CD4-positive, alpha-beta T cell (primary cell): ENCODE measurements around the gene SFMBT1. TPM values are rescaled to one million over a fixed set of nuclear protein-coding genes. Genes with fewer than 3 reads are reported as not detected.
"Not testable (repeated sequence)": the region's sequence is repeated elsewhere in the genome, so short reads cannot be mapped to it uniquely, and the experiment has no call there.

Experiments
- ATAC-seq: fragments of 200-7000 bp; cut with Tn5 transposase; one replicate; pipeline ENCODE4 v1.10.0; 2022; ENCODE audit warnings: mild to moderate bottlenecking; ENCODE audit not compliant: poor library complexity
- CTCF ChIA-PET: fragments of 350-600 bp; sonication (Branson Sonifier 250); formaldehyde crosslinking; loops from one replicate; lab custom pipeline; 2021; ENCODE audit warnings: antibody characterized with exemption, inconsistent platforms; lab: Charles Lee
- POLR2A ChIA-PET: fragments of 350-600 bp; sonication (Branson Sonifier 250); formaldehyde crosslinking; loops from one replicate; lab custom pipeline; 2021; ENCODE audit warnings: antibody characterized with exemption, inconsistent platforms; lab: Charles Lee
- DNase-seq, 14 experiments: peaks; one replicate each; pipeline ENCODE4 v3.0.0-alpha.2; 2013 to 2020; ENCODE audit warnings: mixed read lengths in 2 of 14
- H3K27ac ChIP-seq, 2 donors: one replicate each; pipeline versions ENCODE4 v1.5.1 to v1.7.0; 2013; ENCODE audit warnings: low read length in 2 of 2, low read depth in 1 of 2, mild to moderate bottlenecking in 1 of 2
- H3K27me3 ChIP-seq, 2 experiments: 1 replicate in 1 of 2; 2 replicates in 1 of 2; pipeline versions ENCODE4 v1.6.1 to v1.7.0; 2013; ENCODE audit warnings: low read length in 2 of 2, control low read depth in 1 of 2, mild to moderate bottlenecking in 1 of 2, moderate library complexity in 1 of 2; ENCODE audit not compliant: insufficient read depth in 2 of 2, control insufficient read depth in 1 of 2
- H3K36me3 ChIP-seq: one replicate; pipeline ENCODE4 v1.6.1; 2013; ENCODE audit warnings: low read length, control low read depth; ENCODE audit not compliant: insufficient read depth
- H3K4me1 ChIP-seq: one replicate; pipeline ENCODE4 v1.6.1; 2013; ENCODE audit warnings: low read length, control low read depth; ENCODE audit not compliant: insufficient read depth
- H3K4me3 ChIP-seq: one replicate; pipeline ENCODE4 v1.5.1; 2013; ENCODE audit warnings: mild to moderate bottlenecking, low read length, moderate library complexity
- H3K9me3 ChIP-seq, 2 experiments: 1 replicate in 1 of 2; 2 replicates in 1 of 2; pipeline versions ENCODE4 v1.6.1 to v1.7.0; 2013; ENCODE audit warnings: low read length in 2 of 2, mild to moderate bottlenecking in 2 of 2, control low read depth in 1 of 2, moderate library complexity in 1 of 2; ENCODE audit not compliant: control insufficient read depth in 1 of 2, insufficient read depth in 1 of 2
- H3K27ac Mint-ChIP-seq: one replicate; pipeline ENCODE4 v1.8.0; 2020; ENCODE audit warnings: mixed read lengths
- H3K27me3 Mint-ChIP-seq: one replicate; pipeline ENCODE4 v1.8.0; 2021; ENCODE audit warnings: mixed read lengths
- H3K36me3 Mint-ChIP-seq: one replicate; pipeline ENCODE4 v1.8.0; 2021; ENCODE audit warnings: low read depth, mixed read lengths
- H3K4me1 Mint-ChIP-seq: one replicate; pipeline ENCODE4 v1.8.0; 2021; ENCODE audit warnings: low read depth, mixed read lengths
- H3K4me3 Mint-ChIP-seq: one replicate; pipeline ENCODE4 v1.8.0; 2020; ENCODE audit warnings: mild to moderate bottlenecking, mixed read lengths
- H3K9me3 Mint-ChIP-seq: one replicate; pipeline ENCODE4 v1.8.0; 2020; ENCODE audit warnings: mixed read lengths
- intact Hi-C, 2 experiments: fragments of 100-400 bp; cut with DNase I in 1 of 2; cut with micrococcal nuclease in 1 of 2; formaldehyde crosslinking; loops; one replicate each; pipeline versions ENCODE4 v1.15.1 to v1.9.0; 2023 to 2025; cut with DNase I, micrococcal nuclease
- total RNA-seq, 174 experiments: library from RNA in 2 of 174; stranded (reverse) in 2 of 174; gene quantifications; one replicate each; pipeline ENCODE4 v1.2.3 and lab custom pipeline; 2021 to 2026
- TF ChIP-seq, protein P1 (sequence below): fragments of 200-600 bp; IDR thresholded peaks from one replicate; pipeline ENCODE4 v1.8.0; 2022; ENCODE audit warnings: antibody characterized with exemption, mild to moderate bottlenecking

SFMBT1 gene
- total RNA-seq, 2 experiments from 2014 or later, result 54.3 to 55.9 TPM

DNA sequence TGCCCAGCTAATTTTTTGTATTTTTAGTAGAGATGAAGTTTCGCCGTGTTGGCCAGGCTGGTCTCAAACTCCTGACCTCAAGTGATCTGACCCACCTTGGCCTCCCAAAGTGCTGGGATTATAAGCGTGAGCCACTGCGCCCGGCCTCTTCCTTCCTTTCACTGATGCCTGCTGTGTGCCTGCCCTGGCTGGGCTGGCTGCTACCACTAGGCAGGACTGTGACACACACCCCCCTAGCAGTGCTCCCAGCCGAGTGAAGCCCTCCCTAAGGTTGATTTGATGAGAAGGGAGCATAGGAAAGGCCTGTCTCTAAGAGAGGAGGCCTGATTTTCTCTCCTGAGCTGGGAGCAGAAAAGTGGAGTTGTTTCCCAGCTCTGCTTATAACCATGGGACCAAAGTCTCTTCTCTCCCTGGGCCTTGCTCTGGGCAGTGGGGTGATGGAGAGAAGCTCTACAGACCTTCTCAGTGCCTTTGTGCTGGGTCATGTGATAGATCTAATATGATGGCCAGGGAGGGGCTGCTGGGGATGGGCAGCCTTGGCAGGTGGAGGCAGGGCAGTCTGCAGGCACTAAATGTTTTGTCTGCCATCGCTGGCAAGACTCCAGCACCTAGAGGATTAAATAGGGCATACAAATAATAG lies 20.1 kb upstream of the SFMBT1 start:
- H3K4me3 ChIP-seq, result no peak overlapping the region
- TF ChIP-seq, protein P1, sequence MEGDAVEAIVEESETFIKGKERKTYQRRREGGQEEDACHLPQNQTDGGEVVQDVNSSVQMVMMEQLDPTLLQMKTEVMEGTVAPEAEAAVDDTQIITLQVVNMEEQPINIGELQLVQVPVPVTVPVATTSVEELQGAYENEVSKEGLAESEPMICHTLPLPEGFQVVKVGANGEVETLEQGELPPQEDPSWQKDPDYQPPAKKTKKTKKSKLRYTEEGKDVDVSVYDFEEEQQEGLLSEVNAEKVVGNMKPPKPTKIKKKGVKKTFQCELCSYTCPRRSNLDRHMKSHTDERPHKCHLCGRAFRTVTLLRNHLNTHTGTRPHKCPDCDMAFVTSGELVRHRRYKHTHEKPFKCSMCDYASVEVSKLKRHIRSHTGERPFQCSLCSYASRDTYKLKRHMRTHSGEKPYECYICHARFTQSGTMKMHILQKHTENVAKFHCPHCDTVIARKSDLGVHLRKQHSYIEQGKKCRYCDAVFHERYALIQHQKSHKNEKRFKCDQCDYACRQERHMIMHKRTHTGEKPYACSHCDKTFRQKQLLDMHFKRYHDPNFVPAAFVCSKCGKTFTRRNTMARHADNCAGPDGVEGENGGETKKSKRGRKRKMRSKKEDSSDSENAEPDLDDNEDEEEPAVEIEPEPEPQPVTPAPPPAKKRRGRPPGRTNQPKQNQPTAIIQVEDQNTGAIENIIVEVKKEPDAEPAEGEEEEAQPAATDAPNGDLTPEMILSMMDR, result no peak
- no peaks in the 10 kb centered on the region for H3K9me3 ChIP-seq
- intact Hi-C loops, result no loop called here
- CTCF ChIA-PET, result no interaction called here
- no peak for ATAC-seq
- Mint-ChIP-seq H3K36me3 (no peaks in the 10 kb centered on the region), H3K9me3 (no peaks in the 10 kb centered on the region), H3K4me3 (no peak overlapping the region), H3K27me3 (no peaks in the 10 kb centered on the region), H3K27ac (no peak overlapping the region), H3K4me1 (no peaks in the 10 kb centered on the region)
- POLR2A ChIA-PET, result no interaction called here
- H3K36me3 ChIP-seq, result no peaks in the 10 kb centered on the region
- no peak overlapping the region for H3K27ac ChIP-seq
- no peaks in the 10 kb centered on the region for H3K4me1 ChIP-seq
- DNase-seq, result no peak
- no peaks in the 10 kb centered on the region for H3K27me3 ChIP-seq

DNA sequence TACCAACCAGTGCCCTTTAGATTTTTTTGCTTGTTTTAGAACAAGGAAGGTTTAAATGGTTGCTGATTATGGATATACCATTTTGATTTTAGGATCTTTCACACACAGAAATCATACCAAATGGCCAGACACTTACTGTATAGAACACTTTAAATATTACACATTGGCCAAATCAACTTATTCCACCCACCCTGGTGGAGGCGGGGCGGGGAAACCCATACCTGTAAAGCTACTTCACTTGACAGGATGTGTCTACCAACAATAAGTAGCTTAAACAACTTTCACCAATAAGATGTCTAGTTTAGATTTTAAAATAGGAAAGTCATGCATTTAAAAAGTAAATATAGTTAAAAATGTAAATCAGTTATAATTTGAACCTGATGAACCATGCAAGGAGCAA lies 17.0 kb upstream of the SFMBT1 start:
- Mint-ChIP-seq H3K4me1 (no peaks in the 10 kb centered on the region), H3K4me3 (no peak overlapping the region), H3K27ac (no peak overlapping the region), H3K9me3 (no peaks in the 10 kb centered on the region), H3K36me3 (no peaks in the 10 kb centered on the region), H3K27me3 (peaks cover 4% of the 10 kb centered on the region)
- no peak for ATAC-seq
- Histone ChIP-seq H3K27ac (no peak overlapping the region), H3K36me3 (no peaks in the 10 kb centered on the region), H3K9me3 (no peaks in the 10 kb centered on the region), H3K4me3 (no peak overlapping the region), H3K27me3 (no peaks in the 10 kb centered on the region), H3K4me1 (no peaks in the 10 kb centered on the region)
- POLR2A ChIA-PET, result no interaction called here
- CTCF ChIA-PET, result interaction anchor here (0.6 kb wide), 1 partner anchor 89 kb away, joined by 3 read pairs; no protein-coding TSS in a partner anchor
- intact Hi-C loops, result no loop called here
- TF ChIP-seq, protein P1, result no peak
- no peak for DNase-seq

DNA sequence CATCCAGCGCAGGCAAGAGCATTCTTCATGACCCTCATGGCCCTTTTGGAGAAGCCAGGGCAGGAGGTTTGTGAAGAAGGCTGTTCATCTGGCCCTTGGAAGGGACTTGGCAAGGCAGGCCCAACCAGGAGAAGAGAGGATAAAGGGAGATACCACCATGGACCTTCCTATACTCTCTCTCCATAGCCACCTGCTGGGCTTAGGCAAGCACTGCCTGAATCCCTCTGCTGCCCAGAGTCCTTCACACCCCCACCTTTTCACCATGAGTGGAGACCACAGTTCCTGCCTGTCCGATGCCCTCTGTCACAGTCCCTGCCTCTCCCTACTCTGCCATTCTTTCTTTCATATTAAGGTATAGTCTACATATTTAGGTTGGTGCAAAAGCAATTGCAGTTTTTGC lies 10.6 kb upstream of the SFMBT1 start:
- H3K27me3 ChIP-seq, result no peaks in the 10 kb centered on the region
- H3K4me1 ChIP-seq, result no peaks in the 10 kb centered on the region
- H3K9me3 Mint-ChIP-seq, result no peaks in the 10 kb centered on the region
- H3K27ac Mint-ChIP-seq, result no peak overlapping the region
- no peaks in the 10 kb centered on the region for H3K36me3 Mint-ChIP-seq
- H3K27ac ChIP-seq, result no peak overlapping the region
- no peak overlapping the region for H3K4me3 Mint-ChIP-seq
- CTCF ChIA-PET, result no interaction called here
- TF ChIP-seq, protein P1, result no peak
- no peak overlapping the region for H3K4me3 ChIP-seq
- ATAC-seq (no peak), DNase-seq (no peak)
- POLR2A ChIA-PET, result no interaction called here
- peaks cover 4% of the 10 kb centered on the region for H3K27me3 Mint-ChIP-seq
- intact Hi-C loops, result no loop called here
- no peaks in the 10 kb centered on the region for H3K4me1 Mint-ChIP-seq
- no peaks in the 10 kb centered on the region for H3K9me3 ChIP-seq
- no peaks in the 10 kb centered on the region for H3K36me3 ChIP-seq

DNA sequence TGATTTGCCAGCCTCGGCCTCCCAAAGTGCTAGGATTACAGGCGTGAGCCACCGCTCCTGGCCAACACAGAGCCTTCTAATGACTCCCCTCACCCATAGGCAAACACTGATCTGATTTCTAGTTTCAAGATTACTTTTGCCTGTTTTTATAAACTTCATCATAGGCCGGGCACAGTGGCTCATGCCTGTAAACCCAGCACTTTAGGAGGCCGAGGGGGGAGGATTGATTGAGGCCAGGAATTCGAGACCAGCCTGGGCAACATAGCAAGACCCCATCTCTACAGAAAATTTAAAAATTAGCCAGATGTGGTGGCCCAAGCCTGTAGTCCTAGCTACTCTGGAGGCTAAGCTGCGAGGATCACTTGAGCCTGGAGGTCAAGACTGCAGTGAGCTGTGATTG lies 8.4 kb upstream of the SFMBT1 start:
- H3K4me3 Mint-ChIP-seq, H3K36me3 Mint-ChIP-seq, H3K27ac Mint-ChIP-seq, intact Hi-C loops, H3K27me3 Mint-ChIP-seq, H3K4me1 ChIP-seq, ATAC-seq, H3K4me3 ChIP-seq, H3K36me3 ChIP-seq, DNase-seq, H3K9me3 Mint-ChIP-seq, H3K9me3 ChIP-seq, H3K27ac ChIP-seq, POLR2A ChIA-PET, H3K27me3 ChIP-seq, H3K4me1 Mint-ChIP-seq: not testable (repeated sequence)
- CTCF ChIA-PET, result interaction anchor here (1.6 kb wide), 1 partner anchor 8 kb away, joined by 5 read pairs; the partner anchor contains the start of gene SFMBT1
